Measurements from ENCODE around the gene PEX5. TPM values are rescaled to one million over a fixed set of nuclear protein-coding genes. Genes with fewer than 3 reads are reported as not detected.

Gene PEX5
- total RNA-seq, 4 donors from 2014 or later, result 58.1 to 70.6 (median 65.7) TPM

DNA sequence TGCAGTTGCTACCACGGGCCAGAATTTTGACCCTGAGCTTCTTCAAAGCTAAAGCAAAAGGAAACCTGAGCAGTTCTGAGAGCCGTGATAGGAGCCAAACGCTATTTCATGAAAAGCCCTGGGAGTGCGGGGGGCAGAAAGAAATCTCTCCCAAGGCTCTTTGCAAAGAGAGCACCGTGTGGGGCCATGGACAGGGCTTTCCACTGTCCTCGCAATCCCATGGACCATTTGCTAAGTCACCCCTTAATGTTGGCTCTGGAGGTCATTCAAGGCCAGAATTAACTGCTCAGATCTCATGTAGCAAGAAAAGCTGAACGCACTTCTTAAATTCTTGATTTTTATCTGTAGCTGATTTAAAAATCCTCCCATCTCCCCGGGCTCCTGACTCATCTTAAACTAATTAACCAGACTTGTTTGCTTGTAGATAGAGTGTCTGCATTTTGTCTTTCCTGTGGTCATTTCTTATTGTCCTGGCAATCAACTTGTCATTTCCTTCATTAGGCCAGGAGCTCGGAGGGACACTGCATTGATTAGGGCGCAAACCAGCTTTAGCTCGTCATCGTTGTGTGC, 34.5 kb upstream of the PEX5 start:
- TF ChIP-seq, protein P1, sequence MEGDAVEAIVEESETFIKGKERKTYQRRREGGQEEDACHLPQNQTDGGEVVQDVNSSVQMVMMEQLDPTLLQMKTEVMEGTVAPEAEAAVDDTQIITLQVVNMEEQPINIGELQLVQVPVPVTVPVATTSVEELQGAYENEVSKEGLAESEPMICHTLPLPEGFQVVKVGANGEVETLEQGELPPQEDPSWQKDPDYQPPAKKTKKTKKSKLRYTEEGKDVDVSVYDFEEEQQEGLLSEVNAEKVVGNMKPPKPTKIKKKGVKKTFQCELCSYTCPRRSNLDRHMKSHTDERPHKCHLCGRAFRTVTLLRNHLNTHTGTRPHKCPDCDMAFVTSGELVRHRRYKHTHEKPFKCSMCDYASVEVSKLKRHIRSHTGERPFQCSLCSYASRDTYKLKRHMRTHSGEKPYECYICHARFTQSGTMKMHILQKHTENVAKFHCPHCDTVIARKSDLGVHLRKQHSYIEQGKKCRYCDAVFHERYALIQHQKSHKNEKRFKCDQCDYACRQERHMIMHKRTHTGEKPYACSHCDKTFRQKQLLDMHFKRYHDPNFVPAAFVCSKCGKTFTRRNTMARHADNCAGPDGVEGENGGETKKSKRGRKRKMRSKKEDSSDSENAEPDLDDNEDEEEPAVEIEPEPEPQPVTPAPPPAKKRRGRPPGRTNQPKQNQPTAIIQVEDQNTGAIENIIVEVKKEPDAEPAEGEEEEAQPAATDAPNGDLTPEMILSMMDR (IDR thresholded peaks at IDR 0.05), result no peak
- no peak for TF ChIP-seq EP300 (IDR thresholded peaks at IDR 0.05)
- TF ChIP-seq POLR2A (IDR thresholded peaks at IDR 0.05), result no peak
- Histone ChIP-seq H3K4me3 (no peak overlapping the region), H3K9me3 (no peaks in the 10 kb centered on the region), H3K36me3 (peaks cover 0 to 79% (median 4%) of the 10 kb centered on the region in 3 donors), H3K27me3 (no peaks in the 10 kb centered on the region), H3K27ac (no peak overlapping the region), H3K4me1 (peaks cover 0 to 8% (median 0%) of the 10 kb centered on the region in 4 donors)
- no peak for DNase-seq (ENCODE audit: low spot score in 2 of 2)
- WGBS, 2 donors, result 82 to 83% methylated on average over 12 of the region's 12 CpGs

DNA sequence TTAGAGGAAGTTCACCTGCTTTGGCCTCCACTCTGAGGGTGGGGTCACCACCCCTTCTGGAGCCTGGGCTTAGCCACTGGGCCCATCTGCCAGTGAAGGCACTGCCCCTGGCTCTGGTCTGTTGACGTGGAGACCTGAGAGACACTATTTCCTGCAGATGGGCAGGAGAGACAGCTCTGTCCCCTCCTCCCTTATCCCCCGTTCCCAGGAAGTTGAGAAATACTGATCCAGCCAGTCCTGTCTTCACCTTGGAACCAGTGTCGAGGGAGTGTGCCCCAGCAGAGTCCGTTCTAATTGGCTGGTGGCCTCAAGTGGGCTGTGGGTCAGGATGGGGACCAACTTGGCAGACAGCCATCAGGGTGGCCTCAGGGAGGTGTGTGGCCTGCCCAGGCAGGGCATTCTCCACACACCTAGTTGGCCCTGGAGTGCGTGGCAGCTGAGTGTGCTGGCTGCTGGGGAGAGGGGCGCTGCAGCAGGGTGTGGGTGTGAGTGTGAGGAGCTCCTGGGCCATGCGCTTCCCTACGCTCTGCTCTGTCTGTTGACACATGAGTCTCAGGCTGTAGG, 33.9 kb upstream of the PEX5 start:
- H3K27me3 ChIP-seq, result no peaks in the 10 kb centered on the region
- H3K9me3 ChIP-seq, result no peaks in the 10 kb centered on the region
- no peak for DNase-seq (ENCODE audit: low spot score in 2 of 2)
- H3K27ac ChIP-seq, result no peak overlapping the region
- TF ChIP-seq, protein P1 (IDR thresholded peaks at IDR 0.05), result no peak
- no peak for TF ChIP-seq POLR2A (IDR thresholded peaks at IDR 0.05)
- TF ChIP-seq EP300 (IDR thresholded peaks at IDR 0.05), result no peak
- WGBS, 2 donors, result 76 to 83% methylated on average over 7 to 8 of the region's 8 CpGs
- no peak overlapping the region for H3K4me3 ChIP-seq
- peaks cover 0 to 74% (median 4%) of the 10 kb centered on the region in 3 donors for H3K36me3 ChIP-seq
- H3K4me1 ChIP-seq, result peaks cover 0 to 8% (median 0%) of the 10 kb centered on the region in 4 donors

DNA sequence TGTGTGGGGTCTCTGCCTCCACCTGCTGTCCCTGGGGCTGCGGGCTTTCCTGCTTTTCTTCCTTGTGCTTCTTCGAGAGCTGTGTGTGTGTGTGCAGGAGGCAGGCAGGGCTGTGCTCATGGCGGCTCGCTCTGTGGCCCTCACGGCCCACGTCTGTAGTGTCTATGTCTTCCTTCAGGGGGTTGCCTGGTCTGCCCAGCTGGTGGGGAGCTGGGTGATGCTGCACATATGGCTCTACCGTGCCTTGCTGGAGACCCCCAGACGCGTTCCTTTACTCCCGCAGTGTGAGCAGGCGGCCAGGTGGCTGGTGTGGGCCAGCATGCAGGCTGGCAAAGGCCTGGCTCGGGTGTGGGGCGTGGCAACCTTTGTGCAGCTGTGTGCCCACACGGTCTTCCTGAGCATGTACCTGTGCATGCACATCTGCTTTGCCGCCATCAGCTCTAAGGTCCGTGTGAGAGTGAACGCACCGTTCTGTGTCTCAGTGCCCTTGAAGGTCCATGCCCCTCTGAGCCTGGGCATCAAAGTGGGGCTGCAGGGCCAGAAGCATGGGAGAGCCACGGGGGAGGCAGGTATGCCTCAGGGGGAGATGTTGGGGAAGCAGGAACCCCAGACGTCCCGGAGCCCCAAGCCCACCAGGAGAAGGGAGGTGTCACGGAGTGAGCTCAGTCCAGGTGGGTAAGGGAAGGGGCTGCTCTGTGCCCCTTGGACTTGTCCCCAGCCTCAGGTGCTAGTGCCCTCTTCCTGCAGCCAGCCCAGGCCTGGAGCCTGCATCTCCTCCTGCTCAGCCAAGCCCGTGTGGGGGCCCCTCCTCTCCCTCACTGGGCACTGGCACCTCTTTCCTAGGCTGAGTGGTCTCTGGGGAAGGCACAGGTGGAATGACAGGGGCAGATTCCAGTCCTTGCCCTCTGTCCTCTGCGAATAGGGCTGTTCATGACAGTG, 33.0 kb upstream of the PEX5 start:
- H3K4me1 ChIP-seq, result peaks cover 0 to 8% (median 0%) of the 10 kb centered on the region in 4 donors
- no peaks in the 10 kb centered on the region for H3K9me3 ChIP-seq
- no peak overlapping the region for H3K4me3 ChIP-seq
- 85 to 89% methylated on average over 20 to 23 of the region's 24 CpGs for WGBS, 2 donors
- H3K36me3 ChIP-seq, result peaks cover 0 to 64% (median 0%) of the 10 kb centered on the region in 3 donors
- TF ChIP-seq POLR2A (IDR thresholded peaks at IDR 0.05) (no peak), EP300 (IDR thresholded peaks at IDR 0.05) (no peak)
- TF ChIP-seq, protein P1 (IDR thresholded peaks at IDR 0.05), result no peak
- DNase-seq (ENCODE audit: low spot score in 2 of 2), result no peak
- no peak overlapping the region for H3K27ac ChIP-seq
- no peaks in the 10 kb centered on the region for H3K27me3 ChIP-seq

DNA sequence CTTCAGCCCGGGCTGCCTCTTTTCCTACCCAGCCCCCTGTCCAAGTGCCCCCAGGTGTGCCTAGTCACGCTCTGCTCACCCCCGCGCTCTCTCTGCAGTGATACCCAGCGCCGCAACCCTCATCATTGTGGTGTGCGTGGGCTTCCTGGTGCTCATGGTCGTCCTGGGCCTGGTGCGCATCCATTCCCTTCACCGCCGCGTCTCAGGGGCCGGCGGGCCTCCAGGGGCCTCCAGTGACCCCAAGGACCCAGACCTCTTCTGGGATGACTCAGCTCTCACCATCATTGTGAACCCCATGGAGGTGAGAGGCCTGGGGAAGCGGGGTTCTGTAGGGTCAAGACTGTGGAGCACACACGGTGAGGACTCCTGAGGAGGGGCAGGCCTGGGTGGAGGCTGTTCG, 32.1 kb upstream of the PEX5 start:
- peaks cover 0 to 8% (median 0%) of the 10 kb centered on the region in 4 donors for H3K4me1 ChIP-seq
- TF ChIP-seq, protein P1 (IDR thresholded peaks at IDR 0.05), result no peak
- TF ChIP-seq EP300 (IDR thresholded peaks at IDR 0.05), result no peak
- WGBS, 2 donors, result 90% methylated on average over 17 of the region's 17 CpGs
- H3K36me3 ChIP-seq, result peaks cover 0 to 57% (median 0%) of the 10 kb centered on the region in 3 donors
- peaks cover 0 to under 1% of the 10 kb centered on the region in 2 donors for H3K27me3 ChIP-seq
- H3K27ac ChIP-seq, result no peak overlapping the region
- H3K9me3 ChIP-seq, result no peaks in the 10 kb centered on the region
- no peak overlapping the region for H3K4me3 ChIP-seq
- DNase-seq (ENCODE audit: low spot score in 2 of 2), result no peak
